K562 (cell line): ENCODE measurements around the gene EPN2. TPM values are rescaled to one million over a fixed set of nuclear protein-coding genes. Genes with fewer than 3 reads are reported as not detected.
A peak's percentile ranks its signal among the peaks of the same experiment; 100 is the strongest.

Experiments used
- ATAC-seq: fragments of 200-7000 bp; cut with Tn5 transposase; 3 replicates; pipeline ENCODE4 v1.9.1; 2020; ENCODE audit warnings: moderate library complexity
- BruUV-seq: library from RNA; stranded (reverse); fragments of 400-500 nt; replicated peaks from 2 replicates; lab custom pipeline; 2021; lab: Mats Ljungman, UMichigan
- CTCF ChIA-PET: fragments of 300-600 bp; formaldehyde crosslinking; extraction: SDS; loops from one replicate; lab custom pipeline; 2021; ENCODE audit warnings: low intra/inter-chr PET ratio; lab: Yijun Ruan, JAX
- POLR2A ChIA-PET: fragments of 300-600, 350-650 bp; sonication (Branson Sonifier 250); formaldehyde crosslinking; extraction: SDS; loops from one replicate; lab custom pipeline; 2021; ENCODE audit warnings: antibody characterized with exemption, inconsistent platforms; lab: Yijun Ruan, JAX
- DNase-seq, 4 experiments: peaks; one replicate each; pipeline versions ENCODE4 v3.0.0 to v3.0.0-alpha.2; 2011 to 2018; ENCODE audit warnings: low spot score in 3 of 4, mixed read lengths in 3 of 4; ENCODE audit errors: extremely low read depth in 1 of 4
- FAIRE-seq: peaks from 2 replicates; lab custom pipeline; 2011; peaks lifted over from hg19 to GRCh38; lab: Jason Lieb, UNC
- H2AFZ ChIP-seq: 2 replicates; pipeline ENCODE4 v1.6.0; 2011; ENCODE audit warnings: low read depth, low read length, control low read depth, inconsistent platforms
- H3K27ac ChIP-seq: fragments of 200-600 bp; 3 replicates; pipeline ENCODE4 v1.8.0; 2011; ENCODE audit warnings: low read depth, mild to moderate bottlenecking, control low read depth, inconsistent platforms, low read length, moderate library complexity, mixed read lengths; ENCODE audit errors: extremely low read depth
- H3K27me3 ChIP-seq, 2 experiments: fragments of 300-600 bp in 1 of 2; 2 replicates in 1 of 2; 3 replicates in 1 of 2; pipeline versions ENCODE4 v1.6.0 to v1.8.0; 2011; ENCODE audit warnings: inconsistent platforms in 2 of 2, low read length in 2 of 2, mild to moderate bottlenecking in 1 of 2, mixed read lengths in 1 of 2, moderate library complexity in 1 of 2; ENCODE audit not compliant: control insufficient read depth in 2 of 2, insufficient read depth in 2 of 2
- H3K36me3 ChIP-seq: fragments of 300-600 bp; 3 replicates; pipeline ENCODE4 v1.8.0; 2011; ENCODE audit warnings: mild to moderate bottlenecking, low read length, inconsistent platforms; ENCODE audit not compliant: control insufficient read depth, insufficient read depth
- H3K4me1 ChIP-seq, 2 experiments: fragments of 200-600 bp in 1 of 2; replicated peaks in 1 of 2; 2 replicates in 1 of 2; 3 replicates in 1 of 2; pipeline versions ENCODE4 v1.5.1 to v1.8.0; 2011; ENCODE audit warnings: inconsistent platforms in 2 of 2, low read length in 2 of 2, mild to moderate bottlenecking in 1 of 2, mixed read lengths in 1 of 2, moderate library complexity in 1 of 2; ENCODE audit not compliant: control insufficient read depth in 2 of 2, insufficient read depth in 2 of 2
- H3K4me2 ChIP-seq: 2 replicates; pipeline ENCODE4 v1.6.1; 2011; ENCODE audit warnings: low read length, control low read depth, inconsistent platforms, mixed read lengths; ENCODE audit not compliant: insufficient read depth
- H3K4me3 ChIP-seq: fragments of 200-600 bp; sonication (generic), shearing (Covaris generic); 2 replicates; pipeline ENCODE4 v1.5.1; 2016; ENCODE audit warnings: control low read depth, inconsistent platforms
- H3K79me2 ChIP-seq: fragments of 200-600 bp; 3 replicates; pipeline ENCODE4 v1.8.0; 2011; ENCODE audit warnings: low read length, inconsistent platforms; ENCODE audit not compliant: control insufficient read depth, insufficient read depth
- H3K9ac ChIP-seq, 2 experiments: 2 replicates each; pipeline versions ENCODE4 v1.6.0 to v1.6.1; 2011; ENCODE audit warnings: low read depth in 2 of 2, low read length in 2 of 2, control low read depth in 1 of 2, inconsistent platforms in 1 of 2, mild to moderate bottlenecking in 1 of 2, mixed read lengths in 1 of 2; ENCODE audit not compliant: insufficient read depth in 1 of 2
- H3K9me1 ChIP-seq: one replicate; pipeline ENCODE4 v1.6.0; 2011; ENCODE audit warnings: inconsistent platforms, mild to moderate bottlenecking, low read length, moderate library complexity; ENCODE audit not compliant: control insufficient read depth, insufficient read depth
- H3K9me3 ChIP-seq: replicated peaks from 2 replicates; pipeline ENCODE4 v1.5.1; 2011; ENCODE audit warnings: low read depth, low read length, inconsistent platforms; ENCODE audit not compliant: control insufficient read depth, insufficient read depth
- H4K20me1 ChIP-seq: replicated peaks from 2 replicates; pipeline ENCODE4 v1.6.1; 2011; ENCODE audit warnings: low read length, inconsistent platforms, mixed read lengths; ENCODE audit not compliant: control insufficient read depth, insufficient read depth
- GABPA ChIP-seq: fragments of 200-800 bp; sonication (Bioruptor generic); conservative IDR thresholded peaks from 2 replicates; pipeline ENCODE4 v1.6.1; 2016; ENCODE audit warnings: low read depth, missing genetic modification characterization, missing compliant biosample characterization
- JUNB ChIP-seq: fragments of 450-650 bp; formaldehyde crosslinking; conservative IDR thresholded peaks from 2 replicates; pipeline ENCODE4 v1.4.0; 2020; ENCODE audit warnings: mild to moderate bottlenecking
- L3MBTL2 ChIP-seq: fragments of 450-650 bp; IDR thresholded peaks from 2 replicates; pipeline ENCODE4 v1.6.1; 2016; ENCODE audit warnings: mild to moderate bottlenecking, moderate library complexity
- NR2C2 ChIP-seq, 2 experiments: fragments of 200-800 bp in 1 of 2; sonication (Bioruptor generic) in 1 of 2; sonication (generic) in 1 of 2; formaldehyde crosslinking in 1 of 2; IDR thresholded peaks; 2 replicates each; pipeline versions ENCODE4 v1.6.1 to v1.8.0; 2016 to 2022; ENCODE audit warnings: mild to moderate bottlenecking in 1 of 2, missing compliant biosample characterization in 1 of 2, missing genetic modification characterization in 1 of 2, missing genetic modification reagents in 1 of 2
- SREBF2 ChIP-seq: sonication (generic); formaldehyde crosslinking; IDR thresholded peaks from 2 replicates; pipeline ENCODE4 v1.4.0; 2020; ENCODE audit warnings: mild to moderate bottlenecking, missing genetic modification reagents
- ZNF584 ChIP-seq: fragments of 200-800 bp; sonication (Bioruptor generic); IDR thresholded peaks from 2 replicates; pipeline ENCODE4 v1.6.1; 2016; ENCODE audit warnings: low read depth, mild to moderate bottlenecking, missing genetic modification characterization, missing compliant biosample characterization
- WGBS: fragments of 100-300 bp; shearing (Covaris generic); methylation state at CpG from one replicate; pipeline ENCODE4 v1.1.6; 2016; ENCODE audit warnings: low coverage, mixed read lengths; ENCODE audit not compliant: insufficient coverage; ENCODE audit errors: missing lambda C conversion rate; 5-methylcytosine and 5-hydroxymethylcytosine counted together
- in situ Hi-C: fragments of 300-500 bp; cut with MboI; formaldehyde crosslinking; loops from 4 replicates; pipeline ENCODE4 v1.15.0; 2018; ENCODE audit warnings: inconsistent platforms, mixed read lengths
- intact Hi-C: fragments of 100-400 bp; cut with micrococcal nuclease; formaldehyde crosslinking; loops from 2 replicates; pipeline ENCODE4 v1.14.2; 2022
- polyA plus RNA-seq, 8 experiments: library from polyadenylated mRNA; depleted of rRNA in 4 of 8; stranded (reverse) in 5 of 8; unstranded in 3 of 8; fragments of >200 nt; fragmentation: Nextera tagmentation in 2 of 8; fragmentation: Illumina TruSeq in 1 of 8; extraction: Ambion mirVana in 2 of 8; extraction: Trizol in 1 of 8; gene quantifications; 2 replicates each; pipeline versions ENCODE4 v1.2.1 to v1.2.3, GENCODE V29; 2011 to 2014; ENCODE audit warnings: inconsistent platforms in 1 of 8, missing spikeins in 1 of 8
- total RNA-seq, 7 experiments: library from RNA; depleted of rRNA in 6 of 7; stranded (reverse); fragments of >200 nt in 6 of 7; fragmentation: Illumina TruSeq in 2 of 7; extraction: Trizol in 2 of 7; gene quantifications; 2 replicates each; pipeline versions ENCODE4 v1.2.1 to v1.2.3, GENCODE V29; 2011 to 2021; ENCODE audit warnings: low replicate concordance in 1 of 7
- TF ChIP-seq, protein P1 (sequence below), 2 experiments: fragments of 450-650 bp in 1 of 2; sonication (generic) in 1 of 2; formaldehyde crosslinking in 1 of 2; IDR thresholded peaks in 1 of 2; conservative IDR thresholded peaks in 1 of 2; 2 replicates each; pipeline versions ENCODE4 v1.6.1 to v1.8.1; 2016 to 2023; ENCODE audit warnings: mild to moderate bottlenecking in 2 of 2, moderate library complexity in 2 of 2, inconsistent platforms in 1 of 2, missing genetic modification reagents in 1 of 2
- TF ChIP-seq, protein P2 (sequence below), 2 experiments: fragments of 450-650 bp in 1 of 2; sonication (generic) in 1 of 2; formaldehyde crosslinking in 1 of 2; IDR thresholded peaks; 2 replicates each; pipeline versions ENCODE4 v1.7.1 to v1.9.0; 2016 to 2022; ENCODE audit warnings: inconsistent platforms in 1 of 2, mild to moderate bottlenecking in 1 of 2, missing genetic modification reagents in 1 of 2

The EPN2 gene
- total and polyA plus RNA-seq, 9 of the 15 experiments (the other 6 are each of a cell fraction or from before 2014, with no cell fraction given) = 1.0 to 12.9 (median 8.9) TPM

DNA sequence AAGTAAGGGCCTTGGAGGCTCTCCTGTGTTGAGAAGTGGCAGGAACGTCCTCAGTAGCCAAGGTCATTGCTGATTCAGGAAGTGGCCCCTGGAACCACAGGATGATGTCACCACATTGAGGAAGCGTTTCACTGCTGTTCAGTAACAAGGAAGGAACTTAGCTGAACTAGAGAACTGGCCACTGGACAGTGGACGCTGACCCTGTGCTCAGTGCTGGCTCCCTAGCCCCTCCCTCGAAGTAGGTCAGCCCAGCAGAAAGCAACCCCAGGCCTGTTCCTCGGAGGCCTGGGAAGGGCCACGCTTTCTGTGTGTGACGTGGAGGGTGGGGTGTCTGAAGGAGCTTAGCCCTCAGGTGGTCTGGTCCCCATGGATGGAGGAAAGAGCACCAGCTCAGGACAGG lies 67.0 kb downstream of the EPN2 start:
- no peaks in the 10 kb centered on the region for H4K20me1 ChIP-seq
- TF ChIP-seq JUNB (peak; percentile 37; the same call in 1 of the 2 replicates), GABPA (0 out of 2 replicates have a peak, but pooled peaks have one; percentile 35), L3MBTL2 (peak; percentile 44; the same call in 1 of the 2 replicates), NR2C2 (CRISPR knock-in tag; IDR thresholded peaks at IDR 0.05) (peak; percentile 41; the same call in 1 of the 2 replicates), NR2C2 (tag; IDR thresholded peaks at IDR 0.05) (peak; percentile 71), SREBF2 (CRISPR knock-in tag) (no peak), ZNF584 (CRISPR knock-in tag) (peak; percentile 82)
- TF ChIP-seq, protein P1, sequence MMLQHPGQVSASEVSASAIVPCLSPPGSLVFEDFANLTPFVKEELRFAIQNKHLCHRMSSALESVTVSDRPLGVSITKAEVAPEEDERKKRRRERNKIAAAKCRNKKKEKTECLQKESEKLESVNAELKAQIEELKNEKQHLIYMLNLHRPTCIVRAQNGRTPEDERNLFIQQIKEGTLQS (IDR thresholded peaks at IDR 0.05) = peak; percentile 96
- TF ChIP-seq, protein P1 (CRISPR knock-in tag; conservative IDR thresholded peaks at IDR 0.05) = no peak
- TF ChIP-seq, protein P2, sequence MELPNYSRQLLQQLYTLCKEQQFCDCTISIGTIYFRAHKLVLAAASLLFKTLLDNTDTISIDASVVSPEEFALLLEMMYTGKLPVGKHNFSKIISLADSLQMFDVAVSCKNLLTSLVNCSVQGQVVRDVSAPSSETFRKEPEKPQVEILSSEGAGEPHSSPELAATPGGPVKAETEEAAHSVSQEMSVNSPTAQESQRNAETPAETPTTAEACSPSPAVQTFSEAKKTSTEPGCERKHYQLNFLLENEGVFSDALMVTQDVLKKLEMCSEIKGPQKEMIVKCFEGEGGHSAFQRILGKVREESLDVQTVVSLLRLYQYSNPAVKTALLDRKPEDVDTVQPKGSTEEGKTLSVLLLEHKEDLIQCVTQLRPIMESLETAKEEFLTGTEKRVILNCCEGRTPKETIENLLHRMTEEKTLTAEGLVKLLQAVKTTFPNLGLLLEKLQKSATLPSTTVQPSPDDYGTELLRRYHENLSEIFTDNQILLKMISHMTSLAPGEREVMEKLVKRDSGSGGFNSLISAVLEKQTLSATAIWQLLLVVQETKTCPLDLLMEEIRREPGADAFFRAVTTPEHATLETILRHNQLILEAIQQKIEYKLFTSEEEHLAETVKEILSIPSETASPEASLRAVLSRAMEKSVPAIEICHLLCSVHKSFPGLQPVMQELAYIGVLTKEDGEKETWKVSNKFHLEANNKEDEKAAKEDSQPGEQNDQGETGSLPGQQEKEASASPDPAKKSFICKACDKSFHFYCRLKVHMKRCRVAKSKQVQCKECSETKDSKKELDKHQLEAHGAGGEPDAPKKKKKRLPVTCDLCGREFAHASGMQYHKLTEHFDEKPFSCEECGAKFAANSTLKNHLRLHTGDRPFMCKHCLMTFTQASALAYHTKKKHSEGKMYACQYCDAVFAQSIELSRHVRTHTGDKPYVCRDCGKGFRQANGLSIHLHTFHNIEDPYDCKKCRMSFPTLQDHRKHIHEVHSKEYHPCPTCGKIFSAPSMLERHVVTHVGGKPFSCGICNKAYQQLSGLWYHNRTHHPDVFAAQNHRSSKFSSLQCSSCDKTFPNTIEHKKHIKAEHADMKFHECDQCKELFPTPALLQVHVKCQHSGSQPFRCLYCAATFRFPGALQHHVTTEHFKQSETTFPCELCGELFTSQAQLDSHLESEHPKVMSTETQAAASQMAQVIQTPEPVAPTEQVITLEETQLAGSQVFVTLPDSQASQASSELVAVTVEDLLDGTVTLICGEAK (IDR thresholded peaks at IDR 0.05) = no peak
- TF ChIP-seq, protein P2 (CRISPR knock-in tag; IDR thresholded peaks at IDR 0.05) = no peak

More for the DNA sequence above, 67.0 kb downstream of the EPN2 start:
- no TSS peak for BruUV-seq
- CTCF ChIA-PET = no interaction called here
- in situ Hi-C loops (no loop called here), intact Hi-C loops (no loop called here)
- H3K4me2 ChIP-seq = peak overlapping the region; percentile 54
- peak overlapping the region; percentile 69 for H2AFZ ChIP-seq
- H3K9me3 ChIP-seq = no peaks in the 10 kb centered on the region
- peaks cover 26 to 34% of the 10 kb centered on the region in 2 experiments for H3K4me1 ChIP-seq
- peaks cover 7% of the 10 kb centered on the region; the same call in 1 of the 3 replicates for H3K79me2 ChIP-seq
- H3K36me3 ChIP-seq = no peaks in the 10 kb centered on the region
- H3K27me3 ChIP-seq = no peaks in the 10 kb centered on the region
- peak overlapping the region; percentile 43 to 86; a peak in 3 of 4 replicates for H3K9ac ChIP-seq
- peak overlapping the region; percentile 85 for H3K27ac ChIP-seq
- FAIRE-seq (peak; percentile 87), DNase-seq (peak; percentile 25 to 72 (median 45)), ATAC-seq (peak; percentile 94)
- H3K4me3 ChIP-seq = no peak overlapping the region
- WGBS = 18% methylated on average over 5 of the region's 7 CpGs
- H3K9me1 ChIP-seq = peaks cover 7% of the 10 kb centered on the region
- POLR2A ChIA-PET = interaction anchor here (1.0 to 1.2 kb wide), 3 partner anchors 10 to 18 kb away, joined by 3 to 5 read pairs (median 3); no protein-coding TSS in a partner anchor
